Activated CD4-positive, alpha-beta memory T cell treated with anti-CD3 and anti-CD28 coated beads, Interleukin-2, amount 10 ng/mL, durations not matched to agents 7 days and 5 days (primary cell): ENCODE measurements around the gene DNAH10. TPM values are rescaled to one million over a fixed set of nuclear protein-coding genes. Genes with fewer than 3 reads are reported as not detected.

Source experiments
- CTCF ChIA-PET: fragments of 350-600 bp; sonication (Branson Sonifier 250); formaldehyde crosslinking; loops from one replicate; lab custom pipeline; 2021; ENCODE audit warnings: antibody characterized with exemption, inconsistent platforms; lab: Charles Lee
- POLR2A ChIA-PET: fragments of 350-600 bp; sonication (Branson Sonifier 250); formaldehyde crosslinking; loops from one replicate; lab custom pipeline; 2021; ENCODE audit warnings: antibody characterized with exemption; lab: Charles Lee
- DNase-seq: peaks from one replicate; pipeline ENCODE4 v3.0.0-alpha.2; 2020
- H3K27ac Mint-ChIP-seq: one replicate; pipeline ENCODE4 v1.8.0; 2021; ENCODE audit warnings: mild to moderate bottlenecking, mixed read lengths
- H3K27me3 Mint-ChIP-seq: one replicate; pipeline ENCODE4 v1.8.0; 2021; ENCODE audit warnings: mixed read lengths
- H3K36me3 Mint-ChIP-seq: one replicate; pipeline ENCODE4 v1.8.0; 2021; ENCODE audit warnings: low read depth, mixed read lengths
- H3K4me1 Mint-ChIP-seq: one replicate; pipeline ENCODE4 v1.8.0; 2021; ENCODE audit warnings: mixed read lengths
- H3K4me3 Mint-ChIP-seq: one replicate; pipeline ENCODE4 v1.8.0; 2021; ENCODE audit warnings: mild to moderate bottlenecking, mixed read lengths
- H3K9me3 Mint-ChIP-seq: one replicate; pipeline ENCODE4 v1.8.0; 2021; ENCODE audit warnings: mixed read lengths
- total RNA-seq, 2 experiments: library from RNA; stranded (reverse); gene quantifications; one replicate each; pipeline ENCODE4 v1.2.3, GENCODE V29; 2021

Gene DNAH10
- total RNA-seq, 2 experiments from 2014 or later = 0.13 TPM; not detected in 1

- Mint-ChIP-seq H3K4me3 (no peak overlapping the region), H3K36me3 (no peaks in the 10 kb centered on the region), H3K4me1 (peaks cover 7% of the 10 kb centered on the region), H3K27ac (no peak overlapping the region), H3K27me3 (peaks cover 13% of the 10 kb centered on the region), H3K9me3 (no peaks in the 10 kb centered on the region)
- ChIA-PET POLR2A (no interaction called here), CTCF (no interaction called here)
- no peak for DNase-seq
These were observed 46.1 kb downstream of the DNAH10 start for GRCh38 chr12:123808167-123808566.

GRCh38 chr12:123813349-123813748, 51.2 kb downstream of the DNAH10 start:
- Mint-ChIP-seq H3K4me1 (peaks cover 7% of the 10 kb centered on the region), H3K27ac (no peak overlapping the region), H3K36me3 (no peaks in the 10 kb centered on the region), H3K4me3 (no peak overlapping the region), H3K27me3 (peaks cover 4% of the 10 kb centered on the region), H3K9me3 (peaks cover 9% of the 10 kb centered on the region)
- CTCF ChIA-PET = no interaction called here
- no peak for DNase-seq
- POLR2A ChIA-PET = no interaction called here

GRCh38 chr12:123815968-123816367, 53.9 kb downstream of the DNAH10 start:
- Mint-ChIP-seq H3K27me3 (peaks cover 8% of the 10 kb centered on the region), H3K27ac (no peak overlapping the region), H3K9me3 (peaks cover 9% of the 10 kb centered on the region), H3K36me3 (no peaks in the 10 kb centered on the region), H3K4me1 (peaks cover 7% of the 10 kb centered on the region), H3K4me3 (no peak overlapping the region)
- ChIA-PET CTCF (no interaction called here), POLR2A (no interaction called here)
- no peak for DNase-seq

GRCh38 chr12:123816896-123817537, 54.9 kb downstream of the DNAH10 start:
- Mint-ChIP-seq H3K4me1 (peaks cover 3% of the 10 kb centered on the region), H3K9me3 (peaks cover 9% of the 10 kb centered on the region), H3K27ac (no peak overlapping the region), H3K27me3 (peaks cover 8% of the 10 kb centered on the region), H3K4me3 (no peak overlapping the region), H3K36me3 (no peaks in the 10 kb centered on the region)
- ChIA-PET POLR2A (no interaction called here), CTCF (no interaction called here)
- no peak for DNase-seq

- no peak overlapping the region for H3K4me3 Mint-ChIP-seq
- CTCF ChIA-PET = no interaction called here
- H3K4me1 Mint-ChIP-seq = no peaks in the 10 kb centered on the region
- no peak for DNase-seq
- no peak overlapping the region for H3K27ac Mint-ChIP-seq
- no peaks in the 10 kb centered on the region for H3K36me3 Mint-ChIP-seq
- H3K27me3 Mint-ChIP-seq = peaks cover 30% of the 10 kb centered on the region
- POLR2A ChIA-PET = no interaction called here
- no peaks in the 10 kb centered on the region for H3K9me3 Mint-ChIP-seq
These were observed 60.7 kb downstream of the DNAH10 start for GRCh38 chr12:123822804-123823203.

DNA sequence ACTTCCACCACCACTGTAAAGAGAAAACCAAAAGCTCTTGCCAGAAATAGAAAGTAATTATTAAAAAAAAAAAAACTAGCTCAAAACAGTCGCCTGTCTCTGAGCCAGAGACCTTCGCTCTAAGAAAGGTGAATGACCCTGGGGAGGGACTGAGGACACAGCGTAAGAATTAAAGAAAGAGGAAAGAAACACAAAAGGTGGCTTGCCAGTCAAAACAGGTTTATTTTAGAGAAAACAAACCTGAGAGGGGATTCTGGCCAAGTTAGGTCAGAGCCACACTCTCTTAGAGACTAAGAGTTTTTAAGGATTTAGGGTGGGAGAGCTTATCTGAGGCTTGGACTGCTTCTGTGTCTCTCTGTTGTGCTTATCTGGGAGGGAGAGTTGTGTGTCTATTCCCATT, 66.0 kb downstream of the DNAH10 start:
- H3K36me3 Mint-ChIP-seq = no peaks in the 10 kb centered on the region
- ChIA-PET POLR2A (no interaction called here), CTCF (interaction anchor here (1.6 kb wide), 1 partner anchor 533 kb away, joined by 3 read pairs; no protein-coding TSS in a partner anchor)
- no peaks in the 10 kb centered on the region for H3K9me3 Mint-ChIP-seq
- H3K4me1 Mint-ChIP-seq = no peaks in the 10 kb centered on the region
- peaks cover 24% of the 10 kb centered on the region for H3K27me3 Mint-ChIP-seq
- DNase-seq = no peak
- H3K4me3 Mint-ChIP-seq = no peak overlapping the region
- H3K27ac Mint-ChIP-seq = no peak overlapping the region

GRCh38 chr12:123828854-123829547, 66.9 kb downstream of the DNAH10 start:
- Mint-ChIP-seq H3K4me3 (no peak overlapping the region), H3K27ac (no peak overlapping the region), H3K9me3 (no peaks in the 10 kb centered on the region), H3K36me3 (no peaks in the 10 kb centered on the region), H3K27me3 (peaks cover 22% of the 10 kb centered on the region), H3K4me1 (no peaks in the 10 kb centered on the region)
- CTCF ChIA-PET = no interaction called here
- no peak for DNase-seq
- POLR2A ChIA-PET = no interaction called here

- H3K9me3 Mint-ChIP-seq = no peaks in the 10 kb centered on the region
- POLR2A ChIA-PET = no interaction called here
These were observed 67.5 kb downstream of the DNAH10 start for GRCh38 chr12:123829561-123829960.

GRCh38 chr12:123830675-123831074, 68.6 kb downstream of the DNAH10 start:
- no peaks in the 10 kb centered on the region for H3K36me3 Mint-ChIP-seq
- ChIA-PET CTCF (no interaction called here), POLR2A (no interaction called here)
- H3K27ac Mint-ChIP-seq = no peak overlapping the region
- no peak overlapping the region for H3K4me3 Mint-ChIP-seq
- no peaks in the 10 kb centered on the region for H3K4me1 Mint-ChIP-seq
- DNase-seq = no peak
- no peaks in the 10 kb centered on the region for H3K9me3 Mint-ChIP-seq
- H3K27me3 Mint-ChIP-seq = peaks cover 14% of the 10 kb centered on the region

More at GRCh38 chr12:123829561-123829960, 67.5 kb downstream of the DNAH10 start:
- CTCF ChIA-PET = no interaction called here
- Mint-ChIP-seq H3K27me3 (peaks cover 20% of the 10 kb centered on the region), H3K4me3 (no peak overlapping the region), H3K36me3 (no peaks in the 10 kb centered on the region), H3K27ac (no peak overlapping the region), H3K4me1 (no peaks in the 10 kb centered on the region)
- DNase-seq = no peak

- Mint-ChIP-seq H3K27me3 (peaks cover 6% of the 10 kb centered on the region), H3K9me3 (no peaks in the 10 kb centered on the region), H3K36me3 (no peaks in the 10 kb centered on the region), H3K4me1 (no peaks in the 10 kb centered on the region), H3K4me3 (no peak overlapping the region), H3K27ac (no peak overlapping the region)
- POLR2A ChIA-PET = no interaction called here
- no peak for DNase-seq
- CTCF ChIA-PET = no interaction called here
These were observed 70.0 kb downstream of the DNAH10 start for GRCh38 chr12:123832052-123832451.

DNA sequence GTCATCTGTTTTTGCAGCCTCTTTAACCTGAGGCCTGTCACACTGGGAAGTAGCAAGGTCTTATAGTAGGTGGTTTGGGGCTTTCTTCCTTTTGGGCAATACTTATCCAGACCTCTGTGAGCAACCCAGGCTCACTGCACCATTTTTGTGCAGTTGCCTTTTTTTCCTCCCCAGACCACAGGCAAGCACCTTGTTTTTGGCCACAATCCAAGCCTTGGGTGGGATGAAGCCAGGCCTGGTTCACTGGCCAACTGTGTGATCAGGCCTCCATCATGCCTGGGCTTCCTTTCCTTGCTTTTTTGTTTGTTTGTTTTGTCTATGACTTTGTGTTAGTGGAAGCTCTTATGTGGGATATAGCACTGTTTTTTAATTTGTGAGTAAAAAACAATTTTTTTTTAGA, 71.7 kb downstream of the DNAH10 start:
- Mint-ChIP-seq H3K27ac (no peak overlapping the region), H3K4me1 (no peaks in the 10 kb centered on the region), H3K36me3 (no peaks in the 10 kb centered on the region), H3K9me3 (no peaks in the 10 kb centered on the region), H3K27me3 (no peaks in the 10 kb centered on the region), H3K4me3 (no peak overlapping the region)
- CTCF ChIA-PET = no interaction called here
- POLR2A ChIA-PET = no interaction called here
- no peak for DNase-seq

DNA sequence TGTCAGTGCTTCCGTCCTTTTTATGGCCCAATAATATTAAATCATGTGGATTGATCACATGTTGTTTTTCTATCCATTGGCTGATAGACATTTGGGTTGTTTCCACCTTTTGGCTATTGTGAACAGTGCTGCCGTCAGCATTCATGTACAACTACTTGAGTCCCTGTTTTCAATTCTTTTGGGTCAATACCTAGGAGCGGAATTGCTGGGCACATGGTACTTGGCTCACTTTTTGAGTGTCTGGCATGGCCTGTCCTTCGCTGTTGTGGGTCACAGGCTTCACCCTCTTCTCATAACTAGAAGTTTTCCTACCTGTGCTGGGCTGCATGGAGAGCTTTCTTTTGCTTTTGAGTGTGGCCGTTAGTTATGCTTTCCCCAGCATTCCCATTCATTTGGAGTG, 72.7 kb downstream of the DNAH10 start:
- Mint-ChIP-seq H3K36me3 (no peaks in the 10 kb centered on the region), H3K4me1 (no peaks in the 10 kb centered on the region), H3K9me3 (no peaks in the 10 kb centered on the region), H3K27ac (no peak overlapping the region), H3K4me3 (no peak overlapping the region), H3K27me3 (no peaks in the 10 kb centered on the region)
- no peak for DNase-seq
- ChIA-PET POLR2A (no interaction called here), CTCF (no interaction called here)

DNA sequence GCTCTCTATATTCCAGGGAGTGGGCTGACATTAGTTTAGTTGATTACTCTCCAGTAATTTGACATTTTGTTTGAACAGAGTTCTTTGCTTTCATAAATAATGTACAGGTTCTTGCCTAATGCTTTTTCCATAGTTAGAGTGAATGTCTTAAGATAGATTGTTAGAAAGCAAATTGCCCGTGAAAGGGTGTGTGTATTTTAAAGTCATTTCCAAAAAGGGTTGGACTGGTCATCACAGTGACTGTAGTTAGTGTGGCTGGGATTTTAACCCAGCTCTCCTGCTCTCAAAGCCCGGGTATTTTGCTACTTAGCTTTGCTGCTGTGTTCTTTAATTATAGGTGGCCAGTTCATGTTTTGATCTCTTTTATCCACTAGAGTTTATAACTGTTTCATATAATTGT, 74.2 kb downstream of the DNAH10 start:
- H3K27me3 Mint-ChIP-seq = peaks cover 4% of the 10 kb centered on the region
- ChIA-PET POLR2A (no interaction called here), CTCF (no interaction called here)
- H3K27ac Mint-ChIP-seq = no peak overlapping the region
- no peaks in the 10 kb centered on the region for H3K36me3 Mint-ChIP-seq
- H3K4me3 Mint-ChIP-seq = no peak overlapping the region
- no peak for DNase-seq
- no peaks in the 10 kb centered on the region for H3K9me3 Mint-ChIP-seq
- no peaks in the 10 kb centered on the region for H3K4me1 Mint-ChIP-seq

GRCh38 chr12:123839826-123840225, 77.7 kb downstream of the DNAH10 start:
- no peaks in the 10 kb centered on the region for H3K9me3 Mint-ChIP-seq
- no peak overlapping the region for H3K4me3 Mint-ChIP-seq
- H3K36me3 Mint-ChIP-seq = no peaks in the 10 kb centered on the region
- H3K27ac Mint-ChIP-seq = no peak overlapping the region
- H3K27me3 Mint-ChIP-seq = peaks cover 5% of the 10 kb centered on the region
- no peak for DNase-seq
- peaks cover 2% of the 10 kb centered on the region for H3K4me1 Mint-ChIP-seq
- ChIA-PET POLR2A (no interaction called here), CTCF (interaction anchor here (0.6 kb wide), 1 partner anchor 24 kb away, joined by 3 read pairs; no protein-coding TSS in a partner anchor)
